ENCODE measurements around the gene UBE2R2.

- TF ChIP-seq CTCF (IDR thresholded peaks at IDR 0.05; ENCODE audit: low read depth, low read length): no peak
- TF ChIP-seq, protein P1, sequence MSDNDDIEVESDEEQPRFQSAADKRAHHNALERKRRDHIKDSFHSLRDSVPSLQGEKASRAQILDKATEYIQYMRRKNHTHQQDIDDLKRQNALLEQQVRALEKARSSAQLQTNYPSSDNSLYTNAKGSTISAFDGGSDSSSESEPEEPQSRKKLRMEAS (IDR thresholded peaks at IDR 0.05; ENCODE audit: low read depth, low read length): no peak
- no peak for TF ChIP-seq POLR2A (IDR thresholded peaks at IDR 0.05; ENCODE audit: extremely low read depth, insufficient read length)
These were observed 68.1 kb downstream of the UBE2R2 start for GRCh38 chr9:33884856-33885701.
